ENCODE measurements around the gene LYRM9.

GRCh38 chr17:27871407-27871806 is 21.8 kb downstream of the LYRM9 start:
- no peak for TF ChIP-seq TAF1 (IDR thresholded peaks at IDR 0.05; ENCODE audit: borderline replicate concordance, low read depth, low read length)
- no peak for TF ChIP-seq POLR2A (IDR thresholded peaks at IDR 0.05; ENCODE audit: low read depth, low read length)
